HG02938 (cell line): ENCODE data around the gene RNF114.
A peak's percentile ranks its signal among the peaks of the same experiment; 100 is the strongest.

Experiments used
- ATAC-seq: cut with Tn5 transposase; IDR thresholded peaks from one replicate; pipeline ENCODE4 v1.9.1; 2021; ENCODE audit warnings: mild to moderate bottlenecking, moderate library complexity; ENCODE audit not compliant: unreplicated experiment

Gene RNF114

GRCh38 chr20:49901588-49901987 lies 34.6 kb upstream of the RNF114 start:
- ATAC-seq, result no peak

GRCh38 chr20:49904440-49905214 lies 31.6 kb upstream of the RNF114 start:
- no peak for ATAC-seq

GRCh38 chr20:49905415-49906091 lies 30.6 kb upstream of the RNF114 start:
- no peak for ATAC-seq

DNA sequence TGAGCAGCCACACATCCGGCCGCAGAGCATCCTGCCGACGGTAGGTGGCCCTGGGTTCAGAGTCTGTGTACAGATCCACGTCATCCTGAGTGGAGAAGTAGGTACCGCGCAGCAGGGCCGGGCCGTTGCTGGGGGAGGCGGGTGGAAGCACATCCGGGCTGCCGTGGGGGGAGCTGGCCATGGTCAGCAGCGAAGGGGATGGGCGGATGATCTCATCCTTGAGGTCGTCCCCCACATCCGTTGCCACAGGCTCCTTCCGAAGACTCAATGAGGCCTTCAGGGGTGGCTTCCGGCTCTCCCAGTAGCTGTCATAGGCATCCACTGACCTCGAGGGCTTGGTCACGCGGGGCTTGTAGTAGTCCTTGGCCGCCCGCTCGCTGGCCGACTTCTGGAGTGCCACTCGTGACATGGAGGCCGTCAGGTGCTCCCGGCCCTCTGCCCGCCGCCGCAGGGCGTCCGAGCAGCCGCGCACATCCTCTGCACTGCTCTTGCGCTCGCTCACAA lies 30.0 kb upstream of the RNF114 start:
- no peak for ATAC-seq

GRCh38 chr20:49906615-49907154 lies 29.5 kb upstream of the RNF114 start:
- ATAC-seq, result no peak

DNA sequence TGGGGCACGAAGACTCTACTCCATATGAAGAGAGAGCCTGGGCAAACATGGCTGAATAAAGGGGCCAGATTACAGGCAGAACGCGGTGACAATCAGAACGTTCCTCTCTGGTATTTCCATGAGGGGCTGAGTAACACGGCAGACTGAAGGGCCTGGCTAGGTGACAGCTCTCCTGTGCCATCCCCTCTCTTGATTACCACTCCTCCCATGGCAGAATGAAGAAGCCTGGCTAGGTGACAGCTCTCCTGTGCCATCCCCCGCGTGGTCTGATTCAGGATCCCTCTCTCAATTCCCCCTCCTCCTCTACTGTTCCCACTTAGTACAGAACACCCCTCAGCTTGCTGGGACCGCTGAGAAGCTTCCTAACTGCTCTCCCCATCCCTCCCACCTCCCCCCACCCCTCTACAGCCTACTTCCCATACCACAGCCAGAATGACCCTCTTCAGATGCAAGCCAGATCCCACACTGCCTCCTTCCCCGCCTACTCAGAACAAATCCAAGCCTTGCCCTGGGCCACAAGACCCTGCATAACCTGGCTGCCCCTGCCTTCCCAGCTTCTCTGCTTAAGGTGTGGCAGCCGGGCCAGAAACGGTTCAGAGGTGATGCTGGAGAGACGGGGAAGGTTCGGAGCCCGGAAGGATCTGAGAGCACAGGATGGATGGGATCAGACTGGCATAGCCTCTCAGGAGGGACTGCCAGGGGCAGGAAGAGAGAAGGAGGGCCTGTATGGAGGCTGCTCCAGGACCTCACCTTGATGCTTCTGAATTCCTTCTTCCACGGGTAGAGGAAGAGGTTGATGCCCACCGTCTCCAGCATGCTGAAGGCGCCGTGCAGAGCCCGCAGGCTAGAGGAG lies 28.6 kb upstream of the RNF114 start:
- no peak for ATAC-seq

- no peak for ATAC-seq
Observed at GRCh38 chr20:49908258-49908565, 28.0 kb upstream of the RNF114 start.

- ATAC-seq, result no peak
Observed at GRCh38 chr20:49909499-49910339, 26.5 kb upstream of the RNF114 start.

GRCh38 chr20:49910340-49910706 lies 25.9 kb upstream of the RNF114 start:
- ATAC-seq, result no peak

- ATAC-seq, result no peak
Observed at GRCh38 chr20:49913399-49914047, 22.7 kb upstream of the RNF114 start.

DNA sequence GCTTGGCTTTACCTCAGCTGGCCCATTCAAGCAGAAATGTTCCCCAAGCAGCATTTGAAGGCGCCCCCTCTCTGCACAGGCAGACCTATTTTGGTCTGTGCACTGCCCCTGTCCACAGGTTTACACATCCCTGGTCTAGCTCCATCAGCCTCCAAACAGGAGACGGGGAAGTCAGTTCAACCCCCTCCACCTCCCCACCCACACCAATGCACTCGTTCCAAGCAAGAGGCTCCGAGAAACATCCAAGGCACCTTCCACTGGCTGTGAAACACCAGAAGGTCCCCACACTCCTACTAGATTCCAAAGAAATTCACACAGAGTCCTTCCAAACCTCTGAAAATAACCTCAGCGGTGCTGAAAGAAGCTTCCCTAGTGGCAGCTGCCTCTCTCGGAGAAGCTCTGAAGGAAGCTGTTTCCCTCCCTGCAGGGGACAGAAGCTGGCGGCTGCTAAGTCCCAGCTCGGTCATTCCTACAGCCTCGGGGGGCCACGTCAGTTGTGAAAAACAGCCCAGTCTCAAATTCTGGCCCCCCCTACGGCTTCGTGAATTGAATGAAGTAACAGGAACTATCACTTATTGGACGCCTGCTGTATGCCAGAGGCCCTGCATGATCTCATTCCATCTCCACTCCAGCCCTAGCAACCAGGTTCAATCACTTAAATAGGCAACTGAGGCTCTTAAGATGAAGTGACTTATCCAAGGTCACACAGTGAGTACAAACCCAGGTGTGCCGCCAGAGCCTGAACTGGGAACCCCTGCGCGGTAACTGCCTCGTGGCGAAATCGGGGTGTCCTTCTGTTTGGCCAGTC lies 21.7 kb upstream of the RNF114 start:
- ATAC-seq, result no peak

DNA sequence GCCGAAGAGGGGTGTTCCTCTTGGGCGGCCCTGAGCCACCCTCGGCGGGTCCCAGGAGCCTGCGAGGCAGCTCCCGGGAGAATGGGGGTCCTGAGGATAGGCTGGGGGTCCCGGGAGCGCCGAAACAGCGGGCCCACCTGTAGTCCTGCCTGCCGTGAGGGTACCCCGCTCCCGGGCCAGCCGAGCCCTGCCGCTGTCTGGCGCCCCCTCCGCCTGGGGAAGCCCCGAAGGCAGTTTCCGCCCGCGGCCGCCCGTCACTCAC lies 21.1 kb upstream of the RNF114 start:
- ATAC-seq, result peak; percentile 5

GRCh38 chr20:49915380-49916145 lies 20.6 kb upstream of the RNF114 start, which contains the start of gene SPATA2:
TSS of gene SPATA2 (minus strand) at chr20:49915529. CDS start at chr20:49908490, 7,039 bp downstream.
- ATAC-seq, result peak; percentile 85

DNA sequence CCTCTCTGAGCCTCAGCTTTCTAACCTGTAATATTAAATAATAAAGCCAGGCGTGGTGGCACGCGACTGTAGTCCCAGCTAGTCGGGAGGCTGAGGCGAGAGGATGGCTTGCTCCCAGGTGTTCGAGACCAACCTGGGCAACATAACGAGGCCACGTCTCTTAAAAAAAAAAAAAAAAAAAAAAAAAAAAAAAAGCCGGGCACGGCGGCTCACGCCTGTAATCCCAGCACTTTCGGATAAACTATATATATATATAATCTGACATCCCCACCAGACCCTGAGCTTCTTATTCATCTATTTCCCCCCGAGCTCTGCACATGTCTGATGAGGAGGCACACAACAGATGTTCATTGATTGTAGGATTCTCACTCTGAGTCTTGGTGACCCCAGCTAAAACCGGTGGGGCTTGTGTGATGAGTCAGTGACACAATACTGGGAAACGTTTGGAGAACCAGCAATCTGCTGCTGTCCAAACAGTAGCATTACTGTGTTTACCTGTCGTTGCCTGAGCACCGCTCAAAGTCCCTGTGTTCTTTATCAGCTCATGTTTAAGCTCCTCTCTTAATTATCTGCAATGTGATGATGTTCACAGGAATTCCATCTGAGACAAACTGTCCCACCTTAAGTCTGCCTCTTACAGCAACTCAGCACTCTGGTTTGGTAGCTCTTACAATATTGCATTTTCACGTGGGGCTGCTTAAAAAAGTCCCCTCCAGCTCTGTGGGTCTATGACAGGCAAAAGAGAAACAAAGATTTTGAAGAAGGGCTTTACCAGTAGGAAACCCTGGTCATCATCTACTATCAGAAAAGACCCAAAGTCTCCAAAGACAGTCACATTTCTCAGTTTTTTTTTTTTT lies 19.8 kb upstream of the RNF114 start:
- ATAC-seq, result no peak

DNA sequence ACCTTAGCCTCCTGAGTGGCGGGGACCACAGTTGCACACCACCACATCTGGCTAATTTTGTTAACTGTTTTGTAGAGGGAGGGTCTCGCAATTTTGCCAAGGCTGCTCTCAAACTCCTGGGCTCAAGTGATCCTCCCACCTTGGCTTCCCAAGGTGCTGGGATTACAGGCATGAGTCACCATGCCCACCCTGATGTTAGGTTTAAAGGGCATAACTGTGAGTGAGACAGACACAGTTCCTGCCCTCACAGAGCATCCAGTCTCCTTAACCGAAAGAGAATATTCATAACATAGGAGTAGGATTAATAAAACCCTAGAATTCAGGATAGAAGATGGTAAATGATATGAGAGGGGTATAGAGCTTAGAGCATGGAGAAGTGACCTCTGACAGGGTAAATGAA lies 17.8 kb upstream of the RNF114 start:
- no peak for ATAC-seq

DNA sequence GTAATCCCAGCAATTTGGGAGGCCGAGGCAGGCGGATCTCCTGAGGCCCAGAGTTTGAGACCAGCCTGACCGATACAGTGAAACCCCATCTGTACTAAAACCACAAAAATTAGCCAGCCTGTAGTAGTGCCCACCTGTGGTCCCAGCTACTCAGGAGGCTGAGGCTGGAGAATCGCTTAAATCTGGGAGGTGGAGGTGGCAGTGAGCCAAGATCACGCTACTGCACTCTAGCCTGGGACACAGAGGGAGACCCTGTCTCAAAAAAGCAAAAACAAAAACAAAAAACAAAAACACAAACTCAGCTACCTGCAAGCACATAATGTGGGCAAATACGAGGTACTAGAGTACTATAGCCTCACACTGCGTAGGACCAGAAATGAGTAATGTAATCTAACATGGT lies 17.2 kb upstream of the RNF114 start:
- no peak for ATAC-seq

DNA sequence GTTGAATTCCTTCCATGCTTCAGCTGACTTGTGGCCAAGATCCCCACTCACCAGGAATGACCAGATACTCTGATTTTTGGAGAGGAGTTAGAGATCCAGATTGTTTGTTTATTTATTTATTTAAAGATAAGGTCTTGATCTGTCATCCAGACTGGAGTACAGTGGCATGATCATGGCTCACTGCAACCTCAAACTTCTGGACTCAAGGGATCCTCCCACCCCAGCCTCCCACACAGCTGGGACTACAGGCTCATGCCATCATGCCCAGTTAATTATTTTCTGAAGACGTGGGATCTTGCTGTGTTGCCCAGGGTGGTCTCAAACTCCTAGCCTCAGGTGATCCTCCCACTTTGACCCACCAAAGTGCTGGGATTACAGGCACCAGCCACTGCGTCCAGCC lies 16.7 kb upstream of the RNF114 start:
- ATAC-seq, result no peak

- ATAC-seq, result no peak
Observed at GRCh38 chr20:49924247-49924646, 11.9 kb upstream of the RNF114 start.
